ENCODE data around the gene ZNF384.

DNA sequence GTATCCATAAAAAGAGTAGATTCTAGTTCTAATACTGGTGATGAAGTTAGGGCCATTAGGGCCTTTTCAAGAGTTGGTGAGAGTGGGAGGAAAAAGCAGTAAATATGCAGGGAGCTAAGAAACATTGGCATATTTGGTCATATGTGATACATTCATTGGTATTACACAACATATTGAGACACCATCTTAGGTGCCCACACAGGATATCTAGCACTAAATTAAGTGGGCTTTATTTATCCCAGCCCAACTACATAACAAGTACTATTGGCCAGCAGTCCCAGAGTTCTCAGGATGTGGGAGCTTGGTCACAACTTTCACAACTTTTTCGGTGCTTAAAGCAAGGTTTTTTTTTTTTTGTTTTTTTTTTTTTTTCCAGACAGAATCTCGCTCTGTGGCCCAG is 24.3 kb downstream of the ZNF384 start:
- TF ChIP-seq, protein P1, sequence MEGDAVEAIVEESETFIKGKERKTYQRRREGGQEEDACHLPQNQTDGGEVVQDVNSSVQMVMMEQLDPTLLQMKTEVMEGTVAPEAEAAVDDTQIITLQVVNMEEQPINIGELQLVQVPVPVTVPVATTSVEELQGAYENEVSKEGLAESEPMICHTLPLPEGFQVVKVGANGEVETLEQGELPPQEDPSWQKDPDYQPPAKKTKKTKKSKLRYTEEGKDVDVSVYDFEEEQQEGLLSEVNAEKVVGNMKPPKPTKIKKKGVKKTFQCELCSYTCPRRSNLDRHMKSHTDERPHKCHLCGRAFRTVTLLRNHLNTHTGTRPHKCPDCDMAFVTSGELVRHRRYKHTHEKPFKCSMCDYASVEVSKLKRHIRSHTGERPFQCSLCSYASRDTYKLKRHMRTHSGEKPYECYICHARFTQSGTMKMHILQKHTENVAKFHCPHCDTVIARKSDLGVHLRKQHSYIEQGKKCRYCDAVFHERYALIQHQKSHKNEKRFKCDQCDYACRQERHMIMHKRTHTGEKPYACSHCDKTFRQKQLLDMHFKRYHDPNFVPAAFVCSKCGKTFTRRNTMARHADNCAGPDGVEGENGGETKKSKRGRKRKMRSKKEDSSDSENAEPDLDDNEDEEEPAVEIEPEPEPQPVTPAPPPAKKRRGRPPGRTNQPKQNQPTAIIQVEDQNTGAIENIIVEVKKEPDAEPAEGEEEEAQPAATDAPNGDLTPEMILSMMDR (conservative IDR thresholded peaks at IDR 0.05; ENCODE audit: low read depth in 2 of 2), result no peak
- no peak for TF ChIP-seq CREB1 (CRISPR knock-in tag; IDR thresholded peaks at IDR 0.05; ENCODE audit: low read depth)
- TF ChIP-seq, protein P2, sequence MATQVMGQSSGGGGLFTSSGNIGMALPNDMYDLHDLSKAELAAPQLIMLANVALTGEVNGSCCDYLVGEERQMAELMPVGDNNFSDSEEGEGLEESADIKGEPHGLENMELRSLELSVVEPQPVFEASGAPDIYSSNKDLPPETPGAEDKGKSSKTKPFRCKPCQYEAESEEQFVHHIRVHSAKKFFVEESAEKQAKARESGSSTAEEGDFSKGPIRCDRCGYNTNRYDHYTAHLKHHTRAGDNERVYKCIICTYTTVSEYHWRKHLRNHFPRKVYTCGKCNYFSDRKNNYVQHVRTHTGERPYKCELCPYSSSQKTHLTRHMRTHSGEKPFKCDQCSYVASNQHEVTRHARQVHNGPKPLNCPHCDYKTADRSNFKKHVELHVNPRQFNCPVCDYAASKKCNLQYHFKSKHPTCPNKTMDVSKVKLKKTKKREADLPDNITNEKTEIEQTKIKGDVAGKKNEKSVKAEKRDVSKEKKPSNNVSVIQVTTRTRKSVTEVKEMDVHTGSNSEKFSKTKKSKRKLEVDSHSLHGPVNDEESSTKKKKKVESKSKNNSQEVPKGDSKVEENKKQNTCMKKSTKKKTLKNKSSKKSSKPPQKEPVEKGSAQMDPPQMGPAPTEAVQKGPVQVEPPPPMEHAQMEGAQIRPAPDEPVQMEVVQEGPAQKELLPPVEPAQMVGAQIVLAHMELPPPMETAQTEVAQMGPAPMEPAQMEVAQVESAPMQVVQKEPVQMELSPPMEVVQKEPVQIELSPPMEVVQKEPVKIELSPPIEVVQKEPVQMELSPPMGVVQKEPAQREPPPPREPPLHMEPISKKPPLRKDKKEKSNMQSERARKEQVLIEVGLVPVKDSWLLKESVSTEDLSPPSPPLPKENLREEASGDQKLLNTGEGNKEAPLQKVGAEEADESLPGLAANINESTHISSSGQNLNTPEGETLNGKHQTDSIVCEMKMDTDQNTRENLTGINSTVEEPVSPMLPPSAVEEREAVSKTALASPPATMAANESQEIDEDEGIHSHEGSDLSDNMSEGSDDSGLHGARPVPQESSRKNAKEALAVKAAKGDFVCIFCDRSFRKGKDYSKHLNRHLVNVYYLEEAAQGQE (IDR thresholded peaks at IDR 0.05; ENCODE audit: unreplicated experiment), result no peak
- TF ChIP-seq EZH2phosphoT487 (IDR thresholded peaks at IDR 0.05; ENCODE audit: unreplicated experiment), result no peak
- TF ChIP-seq POLR2AphosphoS5 (IDR thresholded peaks at IDR 0.05; ENCODE audit: low read depth), result no peak
- no peak for TF ChIP-seq EZH2 (IDR thresholded peaks at IDR 0.05; ENCODE audit: low read depth, unreplicated experiment)
- TF ChIP-seq, protein P3, sequence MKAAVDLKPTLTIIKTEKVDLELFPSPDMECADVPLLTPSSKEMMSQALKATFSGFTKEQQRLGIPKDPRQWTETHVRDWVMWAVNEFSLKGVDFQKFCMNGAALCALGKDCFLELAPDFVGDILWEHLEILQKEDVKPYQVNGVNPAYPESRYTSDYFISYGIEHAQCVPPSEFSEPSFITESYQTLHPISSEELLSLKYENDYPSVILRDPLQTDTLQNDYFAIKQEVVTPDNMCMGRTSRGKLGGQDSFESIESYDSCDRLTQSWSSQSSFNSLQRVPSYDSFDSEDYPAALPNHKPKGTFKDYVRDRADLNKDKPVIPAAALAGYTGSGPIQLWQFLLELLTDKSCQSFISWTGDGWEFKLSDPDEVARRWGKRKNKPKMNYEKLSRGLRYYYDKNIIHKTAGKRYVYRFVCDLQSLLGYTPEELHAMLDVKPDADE (IDR thresholded peaks at IDR 0.05), result no peak
- TF ChIP-seq NANOG (IDR thresholded peaks at IDR 0.05; ENCODE audit: borderline replicate concordance), result no peak
- TF ChIP-seq ZNF114 (CRISPR knock-in tag; IDR thresholded peaks at IDR 0.05), result no peak
- TF ChIP-seq JUNB (IDR thresholded peaks at IDR 0.05; ENCODE audit: unreplicated experiment), result no peak
- TF ChIP-seq STAT1 (IDR thresholded peaks at IDR 0.05; ENCODE audit: unreplicated experiment), result no peak

Data from GM23338 (cell line).